Progenitor cell of endocrine pancreas (in vitro differentiated cells): Measurements from ENCODE around the gene LHFPL2. TPM values are rescaled to one million over a fixed set of nuclear protein-coding genes. Genes with fewer than 3 reads are reported as not detected.
A peak's percentile ranks its signal among the peaks of the same experiment; 100 is the strongest.
"Not testable (repeated sequence)": the region's sequence is repeated elsewhere in the genome, so short reads cannot be mapped to it uniquely, and the experiment has no call there.

Experiments
- DNase-seq: peaks from one replicate; pipeline ENCODE4 v3.0.0; 2021; ENCODE audit warnings: low spot score; ENCODE audit not compliant: unreplicated experiment
- H3K27ac Mint-ChIP-seq: 2 replicates; pipeline ENCODE4 v1.8.0; 2021; ENCODE audit warnings: mild to moderate bottlenecking, moderate library complexity, mixed read lengths
- H3K27me3 Mint-ChIP-seq: 2 replicates; pipeline ENCODE4 v1.8.0; 2021; ENCODE audit warnings: mixed read lengths
- H3K36me3 Mint-ChIP-seq: 2 replicates; pipeline ENCODE4 v1.8.0; 2022; ENCODE audit warnings: mixed read lengths; ENCODE audit not compliant: insufficient read depth
- H3K4me1 Mint-ChIP-seq: 2 replicates; pipeline ENCODE4 v1.8.0; 2021; ENCODE audit warnings: low read depth, mixed read lengths
- H3K4me3 Mint-ChIP-seq: 2 replicates; pipeline ENCODE4 v1.8.0; 2021; ENCODE audit warnings: low read depth, mild to moderate bottlenecking, moderate library complexity, mixed read lengths
- H3K9me3 Mint-ChIP-seq: 2 replicates; pipeline ENCODE4 v1.8.0; 2021; ENCODE audit warnings: low read depth, mixed read lengths
- long read RNA-seq: library from polyadenylated mRNA; unstranded; transcript quantifications from one replicate; pipeline ENCODE4 v2.0.0, GENCODE V29; 2020
- total RNA-seq: library from RNA; stranded (reverse); gene quantifications from 2 replicates; pipeline ENCODE4 v1.2.1, GENCODE V29; 2021
- TF ChIP-seq, protein P1 (sequence below): fragments of 200-600 bp; sonication (generic); IDR thresholded peaks from one replicate; pipeline ENCODE4 v1.5.0; 2021; ENCODE audit warnings: antibody characterized with exemption, mild to moderate bottlenecking; ENCODE audit not compliant: unreplicated experiment

LHFPL2 gene, protein sequence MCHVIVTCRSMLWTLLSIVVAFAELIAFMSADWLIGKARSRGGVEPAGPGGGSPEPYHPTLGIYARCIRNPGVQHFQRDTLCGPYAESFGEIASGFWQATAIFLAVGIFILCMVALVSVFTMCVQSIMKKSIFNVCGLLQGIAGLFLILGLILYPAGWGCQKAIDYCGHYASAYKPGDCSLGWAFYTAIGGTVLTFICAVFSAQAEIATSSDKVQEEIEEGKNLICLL
- 15.0 and 18.3 TPM in 2 replicates for total RNA-seq
- long read RNA-seq, full-length matches to known transcripts = 1 of 9 reads
- long read RNA-seq, partial matches to known transcripts = 0 of 9 reads
- long read RNA-seq, other reads (novel, unspliced or antisense) = 8 of 9 reads

DNA sequence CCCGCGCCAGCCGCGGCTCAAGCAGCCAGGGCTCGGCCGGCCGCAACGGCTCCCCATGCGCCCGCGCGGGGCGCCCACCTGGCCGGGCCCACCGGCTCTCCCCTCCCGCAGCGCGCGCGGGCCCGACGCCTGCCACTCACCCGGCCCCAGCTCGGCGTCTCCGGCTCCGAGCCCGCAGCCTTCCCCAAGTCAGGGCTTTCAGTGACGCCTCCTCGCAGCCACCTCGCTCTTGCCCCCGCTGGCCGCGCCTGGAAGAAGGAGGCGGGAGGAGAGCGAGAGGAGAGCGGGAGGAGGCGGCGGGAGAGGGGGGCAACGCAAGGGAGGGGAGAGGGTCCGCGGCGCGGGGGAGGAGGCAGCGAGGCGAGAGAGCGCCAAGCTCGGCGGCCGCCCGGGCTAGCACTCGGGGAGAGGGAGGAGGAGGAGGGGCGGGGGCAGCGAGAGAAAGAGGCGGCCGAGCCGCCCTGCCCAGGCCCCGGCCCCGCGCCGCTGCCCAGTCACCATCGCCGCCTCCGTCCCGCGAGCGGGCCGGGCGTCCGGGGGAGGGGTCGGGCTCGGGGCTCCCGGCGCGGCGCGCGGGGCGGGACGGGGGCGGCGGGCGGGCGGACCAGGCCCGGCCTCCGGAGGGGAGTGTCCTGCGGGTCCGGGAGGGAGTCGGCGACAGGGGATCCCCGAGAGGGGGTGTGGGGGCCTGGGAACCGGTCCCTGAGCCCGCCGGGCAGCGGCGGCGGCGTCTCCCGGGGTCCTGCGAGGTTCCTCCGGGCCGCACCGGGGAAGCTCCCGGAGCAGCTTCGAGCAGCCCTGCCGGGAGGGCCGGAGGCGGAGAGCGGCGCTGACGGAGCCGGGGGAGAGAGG, at the start of gene LHFPL2:
Gene LHFPL2 (minus strand): TSS at position 414 of the 852 bp plus-strand sequence. CDS start 138,559 bp downstream, outside the sequence.
- peak; percentile 76 for DNase-seq
- Mint-ChIP-seq H3K9me3 (no peaks in the 10 kb centered on the region), H3K27me3 (peaks cover 14% of the 10 kb centered on the region), H3K4me1 (peaks cover 25% of the 10 kb centered on the region), H3K4me3 (peak within 1 kb of the TSS; percentile 84), H3K36me3 (peaks cover 5% of the 10 kb centered on the region), H3K27ac (peak within 1 kb of the TSS; percentile 94)
- TF ChIP-seq, protein P1, sequence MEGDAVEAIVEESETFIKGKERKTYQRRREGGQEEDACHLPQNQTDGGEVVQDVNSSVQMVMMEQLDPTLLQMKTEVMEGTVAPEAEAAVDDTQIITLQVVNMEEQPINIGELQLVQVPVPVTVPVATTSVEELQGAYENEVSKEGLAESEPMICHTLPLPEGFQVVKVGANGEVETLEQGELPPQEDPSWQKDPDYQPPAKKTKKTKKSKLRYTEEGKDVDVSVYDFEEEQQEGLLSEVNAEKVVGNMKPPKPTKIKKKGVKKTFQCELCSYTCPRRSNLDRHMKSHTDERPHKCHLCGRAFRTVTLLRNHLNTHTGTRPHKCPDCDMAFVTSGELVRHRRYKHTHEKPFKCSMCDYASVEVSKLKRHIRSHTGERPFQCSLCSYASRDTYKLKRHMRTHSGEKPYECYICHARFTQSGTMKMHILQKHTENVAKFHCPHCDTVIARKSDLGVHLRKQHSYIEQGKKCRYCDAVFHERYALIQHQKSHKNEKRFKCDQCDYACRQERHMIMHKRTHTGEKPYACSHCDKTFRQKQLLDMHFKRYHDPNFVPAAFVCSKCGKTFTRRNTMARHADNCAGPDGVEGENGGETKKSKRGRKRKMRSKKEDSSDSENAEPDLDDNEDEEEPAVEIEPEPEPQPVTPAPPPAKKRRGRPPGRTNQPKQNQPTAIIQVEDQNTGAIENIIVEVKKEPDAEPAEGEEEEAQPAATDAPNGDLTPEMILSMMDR = peak; percentile 7

DNA sequence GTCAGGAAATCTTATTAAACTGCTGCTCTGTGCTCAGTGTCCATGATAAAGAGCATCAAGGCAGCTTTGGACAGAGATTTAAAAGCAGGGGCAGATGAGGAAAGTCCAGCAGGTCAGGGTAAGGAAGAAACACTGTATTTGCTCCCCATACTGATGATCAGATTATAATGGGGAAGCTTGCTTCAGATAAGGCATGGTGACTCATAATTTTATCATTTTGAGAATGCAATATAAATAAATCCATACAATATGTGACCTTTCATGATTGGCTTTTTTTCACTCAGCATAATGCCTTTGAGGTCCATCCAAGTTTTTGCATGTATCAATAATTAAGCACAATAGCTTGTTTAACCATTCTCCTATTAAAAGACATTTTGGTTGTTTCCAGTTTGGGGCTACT, 48.1 kb upstream of the LHFPL2 start:
- Mint-ChIP-seq H3K4me1 (peaks cover 3% of the 10 kb centered on the region), H3K27ac (no peak overlapping the region), H3K27me3 (peaks cover 78% of the 10 kb centered on the region), H3K36me3 (peaks cover 7% of the 10 kb centered on the region), H3K9me3 (peaks cover 11% of the 10 kb centered on the region), H3K4me3 (no peak overlapping the region)
- TF ChIP-seq, protein P1 = no peak
- no peak for DNase-seq

DNA sequence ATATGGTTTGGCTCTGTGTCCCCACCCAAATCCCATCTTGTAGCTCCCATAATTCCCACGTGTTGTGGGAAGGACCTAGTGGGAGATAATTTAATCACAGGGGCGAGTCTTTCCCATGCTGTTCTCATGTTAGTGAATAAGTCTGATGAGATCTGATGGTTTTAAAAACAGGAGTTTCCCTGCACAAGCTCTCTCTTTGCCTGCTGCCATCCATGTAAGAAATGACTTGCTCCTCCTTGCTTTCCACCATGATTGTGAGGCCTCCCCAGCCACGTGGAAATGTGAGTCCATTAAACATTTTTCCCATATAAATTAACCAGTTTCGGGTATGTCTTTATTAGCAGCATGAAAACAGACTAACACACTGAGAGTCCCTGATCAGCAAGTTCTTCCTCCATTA, 47.5 kb upstream of the LHFPL2 start:
- not testable (repeated sequence) for H3K36me3 Mint-ChIP-seq, DNase-seq, H3K4me3 Mint-ChIP-seq, H3K27ac Mint-ChIP-seq, H3K4me1 Mint-ChIP-seq
- H3K9me3 Mint-ChIP-seq = peaks cover 11% of the 10 kb centered on the region
- peaks cover 80% of the 10 kb centered on the region for H3K27me3 Mint-ChIP-seq

DNA sequence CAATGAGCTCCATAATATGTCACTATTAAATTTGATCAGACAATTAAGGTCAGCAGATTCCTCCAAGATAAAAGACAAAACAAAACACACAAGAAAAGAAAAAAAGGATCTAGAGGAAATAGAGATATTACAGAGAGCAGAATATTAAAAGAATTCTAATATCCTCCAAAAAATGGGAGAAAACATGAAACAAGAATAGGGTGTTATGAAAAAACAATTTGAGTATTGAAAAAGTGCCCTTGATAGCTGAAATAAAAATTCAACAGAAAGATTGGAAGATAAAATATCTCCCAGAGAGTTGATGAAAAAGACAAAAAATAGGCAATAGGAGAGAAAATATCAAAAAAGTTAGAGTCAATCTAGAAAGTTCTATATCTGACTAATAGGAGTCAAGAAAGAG, 44.8 kb upstream of the LHFPL2 start:
- no peak for DNase-seq
- H3K4me1 Mint-ChIP-seq = no peaks in the 10 kb centered on the region
- H3K9me3 Mint-ChIP-seq = peaks cover 11% of the 10 kb centered on the region
- H3K27me3 Mint-ChIP-seq = peaks cover 76% of the 10 kb centered on the region
- peaks cover 7% of the 10 kb centered on the region for H3K36me3 Mint-ChIP-seq
- H3K27ac Mint-ChIP-seq = no peak overlapping the region
- TF ChIP-seq, protein P1 = no peak
- H3K4me3 Mint-ChIP-seq = no peak overlapping the region

DNA sequence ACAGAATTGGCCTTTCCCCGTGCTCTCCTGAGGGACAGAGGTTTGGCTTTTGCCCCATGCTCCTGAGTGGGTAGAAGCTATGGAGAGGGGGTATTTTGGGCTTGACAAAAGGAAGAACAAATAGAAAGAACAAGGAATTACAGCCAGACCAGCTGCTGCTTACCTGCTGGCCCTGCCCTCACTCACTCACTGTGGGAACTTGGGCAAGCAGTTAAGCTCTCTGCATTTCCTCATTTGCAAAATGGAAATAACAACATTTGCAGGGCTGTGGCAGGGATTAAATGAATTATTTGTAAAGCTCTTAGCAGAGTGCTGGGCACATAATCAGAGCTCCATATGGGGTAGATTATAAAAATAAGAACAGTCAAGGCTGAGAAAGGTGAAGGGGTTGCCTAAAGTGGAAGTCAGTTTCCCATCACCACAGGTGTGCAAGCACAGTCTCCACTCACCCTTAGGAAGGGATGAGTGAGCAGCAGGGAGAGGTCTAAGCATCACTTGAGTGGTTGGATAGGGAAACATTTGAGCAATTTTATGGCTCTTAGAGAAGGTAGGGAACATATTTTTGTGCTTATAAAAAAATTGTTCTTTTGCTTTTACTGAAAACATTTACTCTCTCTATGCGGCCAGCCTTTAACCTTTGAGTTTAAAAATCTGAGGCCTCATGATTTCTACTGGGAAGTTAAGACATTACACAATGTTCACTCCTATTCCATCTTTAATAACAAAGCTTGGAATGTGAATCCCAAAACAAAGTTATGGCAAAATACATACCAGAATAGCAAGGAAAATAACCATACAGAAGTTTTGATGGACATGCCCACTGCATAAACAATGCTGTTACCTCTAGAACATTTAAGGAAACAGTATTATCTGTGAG, 42.8 kb upstream of the LHFPL2 start:
- H3K4me3 Mint-ChIP-seq = no peak overlapping the region
- TF ChIP-seq, protein P1 = no peak
- H3K27me3 Mint-ChIP-seq = peaks cover 60% of the 10 kb centered on the region
- no peak overlapping the region for H3K27ac Mint-ChIP-seq
- H3K36me3 Mint-ChIP-seq = peaks cover 5% of the 10 kb centered on the region
- H3K9me3 Mint-ChIP-seq = peaks cover 9% of the 10 kb centered on the region
- H3K4me1 Mint-ChIP-seq = no peaks in the 10 kb centered on the region
- DNase-seq = no peak
